Activated naive CD8-positive, alpha-beta T cell (primary cell): ENCODE results near the gene GLYATL1B.
"Not testable (repeated sequence)": the region's sequence is repeated elsewhere in the genome, so short reads cannot be mapped to it uniquely, and the experiment has no call there.

ENCODE experiments used
- H3K27ac Mint-ChIP-seq: one replicate; pipeline ENCODE4 v1.8.0; 2021; ENCODE audit warnings: mixed read lengths
- H3K27me3 Mint-ChIP-seq: one replicate; pipeline ENCODE4 v1.8.0; 2021; ENCODE audit warnings: mixed read lengths
- H3K36me3 Mint-ChIP-seq: one replicate; pipeline ENCODE4 v1.8.0; 2021; ENCODE audit warnings: mixed read lengths
- H3K4me1 Mint-ChIP-seq: one replicate; pipeline ENCODE4 v1.8.0; 2021; ENCODE audit warnings: low read depth, mixed read lengths
- H3K4me3 Mint-ChIP-seq: one replicate; pipeline ENCODE4 v1.8.0; 2021; ENCODE audit warnings: mild to moderate bottlenecking, mixed read lengths
- H3K9me3 Mint-ChIP-seq: one replicate; pipeline ENCODE4 v1.8.0; 2021; ENCODE audit warnings: low read depth, mixed read lengths

The GLYATL1B gene

GRCh38 chr11:59117774-59118173 lies 31.7 kb downstream of the GLYATL1B start:
- H3K27me3 Mint-ChIP-seq: no peaks in the 10 kb centered on the region
- peaks cover 7% of the 10 kb centered on the region for H3K36me3 Mint-ChIP-seq
- H3K4me3 Mint-ChIP-seq: no peak overlapping the region

GRCh38 chr11:59119826-59120225 lies 33.7 kb downstream of the GLYATL1B start:
- Mint-ChIP-seq H3K27ac (no peak overlapping the region), H3K9me3 (peaks cover 3% of the 10 kb centered on the region), H3K4me1 (no peaks in the 10 kb centered on the region), H3K27me3 (no peaks in the 10 kb centered on the region), H3K4me3 (no peak overlapping the region), H3K36me3 (peaks cover 7% of the 10 kb centered on the region)

More at GRCh38 chr11:59117774-59118173, 31.7 kb downstream of the GLYATL1B start:
- peaks cover 3% of the 10 kb centered on the region for H3K9me3 Mint-ChIP-seq
- H3K4me1 Mint-ChIP-seq: no peaks in the 10 kb centered on the region
- H3K27ac Mint-ChIP-seq: no peak overlapping the region

GRCh38 chr11:59135648-59136461 lies 49.7 kb downstream of the GLYATL1B start:
- H3K4me1 Mint-ChIP-seq: peaks cover 6% of the 10 kb centered on the region
- no peaks in the 10 kb centered on the region for H3K9me3 Mint-ChIP-seq
- H3K27me3 Mint-ChIP-seq: no peaks in the 10 kb centered on the region
- H3K4me3 Mint-ChIP-seq: peak overlapping the region; percentile 50
- H3K36me3 Mint-ChIP-seq: peaks cover 23% of the 10 kb centered on the region
- H3K27ac Mint-ChIP-seq: peak overlapping the region; percentile 68

GRCh38 chr11:59136551-59136950 lies 50.4 kb downstream of the GLYATL1B start:
- Mint-ChIP-seq H3K4me1 (peaks cover 13% of the 10 kb centered on the region), H3K36me3 (peaks cover 19% of the 10 kb centered on the region)
- not testable (repeated sequence) for H3K27ac Mint-ChIP-seq, H3K4me3 Mint-ChIP-seq, H3K9me3 Mint-ChIP-seq, H3K27me3 Mint-ChIP-seq

- no peaks in the 10 kb centered on the region for H3K9me3 Mint-ChIP-seq
- H3K36me3 Mint-ChIP-seq: peaks cover 17% of the 10 kb centered on the region
- H3K4me3 Mint-ChIP-seq: no peak overlapping the region
- no peak overlapping the region for H3K27ac Mint-ChIP-seq
- peaks cover 20% of the 10 kb centered on the region for H3K4me1 Mint-ChIP-seq
- no peaks in the 10 kb centered on the region for H3K27me3 Mint-ChIP-seq
Measured at GRCh38 chr11:59137190-59137589, 51.1 kb downstream of the GLYATL1B start.

- Mint-ChIP-seq H3K4me3 (no peak overlapping the region), H3K9me3 (no peaks in the 10 kb centered on the region), H3K27ac (no peak overlapping the region), H3K36me3 (peaks cover 7% of the 10 kb centered on the region), H3K4me1 (peaks cover 34% of the 10 kb centered on the region), H3K27me3 (no peaks in the 10 kb centered on the region)
Measured at GRCh38 chr11:59138643-59139042, 52.5 kb downstream of the GLYATL1B start.

GRCh38 chr11:59141191-59141590 lies 55.1 kb downstream of the GLYATL1B start:
- Mint-ChIP-seq H3K4me1 (peaks cover 48% of the 10 kb centered on the region), H3K9me3 (no peaks in the 10 kb centered on the region), H3K36me3 (no peaks in the 10 kb centered on the region), H3K4me3 (peak overlapping the region; percentile 97), H3K27me3 (no peaks in the 10 kb centered on the region), H3K27ac (peak overlapping the region; percentile 28)

GRCh38 chr11:59141673-59142460 lies 55.8 kb downstream of the GLYATL1B start:
- Mint-ChIP-seq H3K4me3 (peak overlapping the region; percentile 97), H3K9me3 (no peaks in the 10 kb centered on the region), H3K27me3 (no peaks in the 10 kb centered on the region), H3K4me1 (peaks cover 48% of the 10 kb centered on the region), H3K36me3 (no peaks in the 10 kb centered on the region), H3K27ac (peak overlapping the region; percentile 90)

GRCh38 chr11:59142530-59143507 lies 56.7 kb downstream of the GLYATL1B start, which contains the start of gene FAM111A:
Gene FAM111A (plus strand): TSS chr11:59142856. CDS start chr11:59148873, 6,017 bp downstream.
- H3K27ac Mint-ChIP-seq: peak within 1 kb of the TSS; percentile 90
- H3K9me3 Mint-ChIP-seq: no peaks in the 10 kb centered on the region
- H3K27me3 Mint-ChIP-seq: no peaks in the 10 kb centered on the region
- peaks cover 49% of the 10 kb centered on the region for H3K4me1 Mint-ChIP-seq
- peak within 1 kb of the TSS; percentile 97 for H3K4me3 Mint-ChIP-seq
- no peaks in the 10 kb centered on the region for H3K36me3 Mint-ChIP-seq

GRCh38 chr11:59144096-59144495 lies 58.0 kb downstream of the GLYATL1B start:
- H3K4me3 Mint-ChIP-seq: peak overlapping the region; percentile 97
- H3K4me1 Mint-ChIP-seq: peaks cover 49% of the 10 kb centered on the region

More at GRCh38 chr11:59144096-59144495, 58.0 kb downstream of the GLYATL1B start:
- Mint-ChIP-seq H3K27me3 (no peaks in the 10 kb centered on the region), H3K27ac (peak overlapping the region; percentile 90), H3K36me3 (peaks cover 3% of the 10 kb centered on the region), H3K9me3 (no peaks in the 10 kb centered on the region)
